Kidney tubule cell (primary cell): ENCODE data around the gene DIPK1B.
A peak's percentile ranks its signal among the peaks of the same experiment; 100 is the strongest.

ENCODE experiments used
- DNase-seq: peaks from one replicate; pipeline ENCODE4 v3.0.0-alpha.2; 2018; ENCODE audit warnings: low spot score

The DIPK1B gene

DNA sequence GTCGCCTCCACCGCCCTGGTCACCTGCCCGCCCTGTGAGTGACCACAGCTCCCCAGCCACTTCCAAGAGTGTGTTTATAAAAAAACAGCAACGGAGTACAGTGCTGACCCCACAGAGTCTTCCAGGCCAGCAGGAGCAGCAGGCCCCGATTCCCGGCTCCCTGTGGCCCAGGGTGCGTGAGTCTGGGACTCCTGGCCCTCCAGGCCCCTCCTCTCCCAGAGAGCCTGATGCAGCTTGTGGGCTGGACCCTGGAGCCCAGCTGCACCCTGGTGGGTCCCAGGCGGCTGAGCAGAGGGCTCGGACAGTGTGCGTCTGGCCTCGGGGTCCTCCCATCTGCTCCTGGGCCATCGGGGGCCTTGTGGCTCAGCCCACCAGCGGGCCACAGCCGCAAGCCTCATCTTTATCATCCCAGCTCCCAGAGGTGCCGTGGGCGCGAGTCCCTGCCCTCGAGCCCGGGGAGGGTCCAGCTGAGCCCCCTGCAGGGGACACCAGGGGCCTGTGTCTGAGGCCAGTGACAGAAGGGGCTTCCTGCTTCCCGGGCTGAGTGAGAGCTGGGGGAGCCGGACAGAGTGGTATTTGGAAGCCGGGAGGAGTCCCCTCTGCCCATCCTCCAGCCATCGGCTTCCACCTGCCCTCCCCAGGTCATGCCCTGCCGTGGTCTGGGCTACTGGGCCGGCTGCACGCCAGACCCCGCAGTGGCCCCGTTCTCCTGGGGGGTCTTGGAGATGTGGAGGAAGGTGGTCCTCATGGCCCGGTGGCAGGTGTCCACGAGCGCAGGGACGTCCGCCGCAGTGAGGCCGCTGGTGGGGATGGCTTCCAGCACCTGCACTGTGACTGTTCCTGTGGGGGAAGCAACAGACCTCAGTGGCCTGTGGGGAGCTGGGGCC is 39.0 kb upstream of the DIPK1B start:
- DNase-seq, result no peak

DNA sequence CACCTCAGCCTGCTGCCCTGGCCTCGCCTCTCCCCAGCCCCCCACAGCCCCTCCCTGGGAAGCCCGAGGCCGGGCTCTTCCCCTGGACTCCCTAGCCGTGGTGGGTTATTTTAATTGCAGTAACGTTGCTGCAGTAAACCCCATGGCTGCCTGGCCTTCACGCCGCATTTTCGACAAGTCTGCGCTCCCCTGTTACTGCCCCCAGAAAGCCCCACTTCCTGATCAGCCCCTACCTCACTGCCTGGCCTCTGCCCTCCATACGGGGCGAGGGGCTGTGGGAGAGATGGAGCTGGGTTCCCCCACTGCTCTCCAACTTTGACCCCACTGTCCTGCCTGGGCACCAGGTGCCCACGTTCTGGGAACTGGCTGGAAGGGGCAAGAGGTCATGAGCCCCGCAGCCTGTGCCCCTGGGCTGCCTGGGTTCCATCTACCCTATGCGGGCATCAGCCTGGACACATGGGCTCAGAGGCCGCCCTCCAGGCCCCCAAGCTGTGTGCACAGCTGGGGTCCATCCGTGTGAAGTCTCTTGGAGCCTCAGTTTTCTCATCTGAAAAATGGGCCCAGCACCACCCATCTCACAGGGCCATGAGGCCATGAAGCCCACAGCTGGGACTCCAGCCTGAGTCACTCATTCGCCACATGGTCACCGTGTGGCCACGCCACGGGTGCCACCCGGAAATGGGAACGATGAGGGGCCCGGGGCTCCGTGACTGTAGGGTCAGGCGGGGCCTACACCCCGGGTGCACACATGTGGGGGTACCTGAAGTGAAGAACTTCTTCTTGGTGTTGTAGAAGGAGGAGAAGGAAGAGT is 38.2 kb upstream of the DIPK1B start:
- DNase-seq, result no peak

DNA sequence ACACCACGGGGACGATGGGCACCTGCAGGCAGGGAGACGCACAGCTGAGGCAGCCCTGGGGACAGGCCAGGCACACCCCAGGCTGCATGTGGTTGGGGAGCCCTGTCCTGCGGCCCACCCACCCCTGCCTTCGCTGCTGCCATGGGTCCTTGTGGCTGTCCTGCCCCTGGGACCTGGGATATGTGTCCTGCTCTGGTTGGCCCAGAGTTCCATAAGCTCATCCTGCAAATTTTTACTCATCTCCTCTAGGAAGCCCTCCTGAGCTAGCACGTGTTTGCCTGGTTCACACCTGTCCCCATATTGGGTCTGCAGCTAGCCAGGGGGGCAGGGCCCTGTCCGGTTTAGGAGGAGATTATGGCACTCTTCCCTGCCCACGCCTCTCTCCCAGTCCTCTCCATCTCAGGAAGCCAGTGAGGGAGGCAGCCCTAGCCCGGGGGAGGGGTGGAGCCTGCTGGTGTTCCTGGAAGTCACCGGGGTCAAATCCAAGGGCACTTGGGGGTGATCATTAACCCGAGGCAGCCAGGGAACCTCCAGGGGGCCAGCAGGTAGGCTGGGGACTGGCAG is 37.5 kb upstream of the DIPK1B start:
- peak; percentile 46 for DNase-seq

DNA sequence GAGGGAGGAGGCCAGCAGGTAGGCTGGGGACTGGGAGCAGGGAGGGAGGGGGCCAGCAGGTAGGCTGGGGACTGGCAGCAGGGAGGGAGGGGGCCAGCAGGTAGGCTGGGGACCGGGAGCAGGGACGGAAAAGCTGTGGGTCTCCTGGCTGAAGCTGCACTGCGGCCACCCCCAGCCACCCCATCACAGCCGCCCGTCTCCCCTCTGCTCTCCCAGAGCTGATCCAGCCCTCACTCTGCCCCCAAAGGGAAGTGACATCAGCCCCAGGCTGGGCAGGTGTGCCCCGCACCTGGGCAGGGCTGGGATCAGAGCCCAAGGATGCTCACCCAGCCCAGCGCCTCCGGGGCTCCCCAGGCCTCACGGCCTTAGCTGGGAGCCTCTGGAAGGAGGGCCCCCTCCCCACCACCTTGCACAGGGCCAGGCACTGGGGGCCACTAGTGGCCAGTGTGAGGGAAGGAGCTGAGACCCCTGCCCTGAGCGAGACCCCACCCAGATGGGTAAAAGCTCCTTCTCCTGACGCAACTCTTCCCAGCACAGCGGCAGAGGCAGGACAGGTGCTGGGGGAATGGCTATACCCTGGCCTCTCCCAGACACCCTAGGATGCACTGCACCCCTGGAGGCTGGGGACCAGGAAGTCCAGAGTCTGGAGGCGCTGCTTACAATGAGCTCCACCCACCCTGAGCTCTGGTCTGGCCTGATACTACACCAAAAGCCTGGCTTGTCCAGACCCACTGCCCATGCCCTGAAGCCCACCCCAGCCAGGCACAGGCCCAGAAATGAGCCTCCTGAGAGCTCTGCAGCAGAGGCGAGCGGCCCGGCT is 36.7 kb upstream of the DIPK1B start:
- DNase-seq, result no peak

DNA sequence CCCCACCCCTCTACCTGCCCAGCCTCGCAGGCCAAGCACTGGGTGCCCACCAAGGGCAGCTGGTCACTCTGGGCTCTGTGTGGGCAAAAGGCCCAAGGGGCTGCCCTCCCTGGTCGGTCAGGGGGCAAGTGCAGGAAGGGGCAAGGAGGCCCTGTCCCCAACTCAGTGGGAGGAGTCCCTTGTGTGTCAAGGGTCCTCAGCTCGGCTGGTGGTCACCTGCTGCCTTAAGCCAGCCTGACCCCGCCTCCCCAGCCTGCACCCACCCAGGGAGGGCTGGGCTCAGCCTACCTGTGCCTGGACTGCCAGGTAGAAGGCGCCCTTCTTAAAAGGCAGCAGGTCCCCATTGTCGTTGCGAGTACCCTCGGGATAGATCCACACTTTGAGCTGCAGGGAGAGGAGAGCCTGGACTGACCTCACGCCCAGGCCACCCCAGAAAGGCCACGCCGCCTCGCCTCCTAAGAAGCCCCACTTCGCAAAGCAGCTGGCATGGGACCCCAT is 36.0 kb upstream of the DIPK1B start:
- no peak for DNase-seq

DNA sequence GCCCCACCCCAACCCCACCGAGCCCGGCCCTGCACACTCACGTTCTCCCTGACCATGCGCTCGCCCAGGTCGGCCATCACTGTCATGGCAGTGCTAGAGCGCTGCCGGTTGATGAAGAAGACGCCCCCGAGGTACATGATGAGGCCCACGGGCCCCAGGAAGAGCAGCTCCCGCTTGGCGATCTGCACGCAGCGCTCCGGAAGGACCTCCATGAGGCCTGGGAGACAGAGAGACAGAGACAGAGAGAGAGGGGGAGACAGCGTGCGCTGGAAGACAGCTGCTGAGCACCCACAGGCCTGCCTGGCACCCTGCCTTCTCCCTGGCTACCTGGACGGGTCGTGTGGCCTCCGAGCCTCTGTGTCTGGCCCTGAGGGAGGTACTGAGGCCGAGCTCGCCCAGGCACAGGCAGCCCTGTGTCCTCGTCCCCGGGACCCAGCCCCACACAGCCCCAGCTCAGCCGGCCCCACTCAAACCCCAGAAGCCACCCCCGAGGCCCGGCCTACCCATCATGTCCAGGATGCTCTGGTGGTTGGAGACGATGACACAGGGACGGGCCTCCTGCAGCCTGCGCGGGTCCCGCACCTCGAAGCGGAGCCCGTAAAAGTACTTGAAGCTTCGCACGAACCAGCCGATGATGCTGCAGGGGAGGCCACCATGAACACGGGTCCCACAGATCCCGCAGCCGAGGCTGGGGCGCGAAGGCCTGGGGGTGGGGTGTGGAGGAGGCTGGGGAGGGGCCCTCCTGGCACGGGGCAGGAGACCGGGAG is 35.3 kb upstream of the DIPK1B start:
- DNase-seq, result no peak

DNA sequence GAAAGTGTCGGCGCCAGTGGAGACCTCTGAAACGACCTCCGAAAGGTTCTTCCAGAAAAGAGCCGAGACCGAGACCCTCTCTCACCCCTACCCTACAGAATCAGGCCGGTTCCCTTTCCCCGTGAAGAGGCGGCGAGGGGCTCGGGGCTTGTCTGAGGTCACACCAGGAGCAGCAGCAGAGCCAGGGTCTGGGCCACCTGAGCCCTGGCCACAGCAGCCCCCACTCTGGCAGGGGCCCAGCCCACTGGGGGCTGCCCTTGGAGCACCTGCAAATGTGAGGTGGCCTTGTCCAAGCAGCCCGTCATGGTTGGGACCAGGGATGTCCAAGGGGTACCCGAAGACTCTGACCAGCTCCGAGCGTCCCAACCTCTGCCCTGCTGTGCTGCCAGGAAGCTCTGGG is 34.3 kb upstream of the DIPK1B start:
- no peak for DNase-seq

DNA sequence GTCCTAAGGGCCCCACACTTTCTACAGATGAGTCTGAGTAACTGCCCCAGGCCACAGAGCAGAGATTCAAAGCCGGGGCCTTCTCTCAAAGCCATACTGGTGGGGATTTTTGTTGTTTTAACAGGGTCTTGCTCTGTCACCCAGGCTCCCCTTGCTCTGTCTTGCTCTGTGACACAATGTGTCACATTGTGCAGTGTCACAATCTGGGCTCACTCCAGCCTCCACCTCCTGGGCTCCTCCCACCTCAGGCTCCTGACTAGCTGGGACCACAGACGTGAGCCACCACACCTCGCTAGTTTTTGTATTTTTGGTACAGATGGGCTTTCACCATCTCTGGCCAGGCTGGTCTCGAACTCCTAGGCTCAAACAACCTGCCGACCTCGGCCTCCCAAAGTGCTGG is 33.7 kb upstream of the DIPK1B start:
- no peak for DNase-seq

DNA sequence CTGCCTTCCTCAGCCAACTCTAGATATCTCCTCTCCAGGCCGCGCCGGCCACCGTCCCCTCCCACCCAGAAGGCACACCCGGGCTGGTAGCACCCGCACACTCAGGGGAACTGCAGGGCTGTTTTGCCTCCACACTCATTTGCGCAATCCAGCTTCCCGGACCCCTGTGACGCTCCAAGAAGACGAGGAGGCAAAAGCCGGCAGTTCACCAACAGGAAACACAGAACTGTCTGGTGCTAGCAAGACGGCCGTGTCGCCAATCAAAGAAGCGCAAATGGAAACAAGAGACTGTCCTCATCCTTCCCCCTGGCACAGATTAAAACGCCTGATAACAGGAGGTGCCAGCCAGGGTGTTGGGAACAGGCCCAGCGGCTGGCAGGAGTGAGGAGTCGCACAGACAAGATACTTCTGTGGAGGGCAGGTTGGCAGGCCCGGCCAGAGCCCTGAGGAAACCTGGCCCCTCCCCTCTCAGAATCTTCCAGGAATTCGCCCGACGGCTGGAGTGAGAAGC is 32.9 kb upstream of the DIPK1B start:
- DNase-seq, result no peak

DNA sequence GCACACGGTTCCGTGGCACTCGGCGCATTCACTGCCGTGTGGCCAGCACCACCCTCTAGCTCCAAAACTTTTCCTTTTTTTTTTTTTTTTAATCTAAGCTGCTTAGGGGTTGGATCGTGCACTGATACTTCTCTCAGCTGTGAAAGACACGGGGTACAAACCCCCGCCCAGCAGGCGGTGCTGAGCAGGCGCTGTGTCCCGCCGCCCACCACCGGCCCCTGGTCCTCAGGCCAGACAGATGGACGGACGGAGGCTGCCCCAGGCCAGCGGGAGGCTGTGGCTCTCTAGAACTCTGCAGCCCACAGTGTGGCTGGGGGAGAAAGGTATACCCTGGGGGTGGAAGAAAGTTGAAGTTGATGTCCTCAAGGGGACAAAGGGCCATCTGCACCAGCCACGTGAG is 31.3 kb upstream of the DIPK1B start:
- no peak for DNase-seq

DNA sequence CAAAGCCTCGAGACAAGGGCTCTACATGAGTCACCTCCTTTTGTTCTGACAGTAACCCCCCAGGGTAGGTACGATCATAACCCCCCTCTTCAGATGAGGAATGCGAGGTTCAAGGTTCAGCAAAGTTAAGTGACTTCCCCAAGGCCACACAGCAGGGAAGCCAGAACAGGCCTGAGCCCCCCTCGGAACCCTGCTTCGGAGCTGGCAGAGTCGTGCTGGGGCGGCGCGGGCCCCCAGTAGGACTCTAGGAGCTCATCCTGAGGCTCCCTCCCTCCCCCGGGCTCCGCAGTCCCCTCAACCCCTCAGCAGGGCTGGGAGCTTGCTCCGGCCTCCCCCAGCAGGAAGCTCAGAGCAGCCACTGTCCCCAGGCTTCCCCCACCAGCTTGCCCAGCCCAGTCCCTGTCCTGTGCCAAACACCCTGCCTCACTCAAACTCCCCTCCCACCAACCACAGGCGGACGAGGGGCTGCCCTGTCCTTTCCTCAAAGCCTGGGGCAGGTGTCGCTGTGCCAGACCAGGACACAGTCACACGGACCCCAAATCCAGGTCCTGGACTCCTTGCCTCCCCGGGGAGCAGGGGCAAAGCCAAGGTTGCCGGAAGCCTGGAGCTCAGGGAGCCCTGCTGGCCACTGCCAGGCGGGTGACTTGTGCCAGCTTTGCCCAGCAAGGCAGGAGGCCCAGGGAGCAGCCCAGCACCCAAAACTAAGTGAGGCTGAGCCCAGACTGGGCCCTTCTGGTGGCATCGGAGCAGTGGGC is 30.2 kb upstream of the DIPK1B start:
- DNase-seq, result no peak

DNA sequence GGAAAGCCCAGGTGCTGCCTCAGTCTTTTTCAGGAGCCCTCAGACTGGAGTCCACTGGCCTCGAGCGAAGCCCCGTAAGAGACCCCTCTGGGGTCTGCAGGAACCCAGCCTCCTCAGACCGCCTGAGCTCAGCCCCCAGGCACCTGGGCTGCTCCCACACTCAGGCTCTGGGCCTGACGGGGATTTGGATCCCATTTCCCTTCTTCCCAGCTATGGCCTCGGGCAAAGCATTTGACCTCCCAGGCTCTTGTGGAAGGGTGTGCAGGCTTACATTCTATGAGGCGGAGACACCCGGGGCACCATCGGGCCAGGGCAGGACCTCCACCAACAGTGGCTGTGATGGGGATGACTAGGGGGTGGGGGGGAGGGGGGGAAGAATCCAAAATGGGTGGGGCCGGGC is 29.7 kb upstream of the DIPK1B start:
- no peak for DNase-seq

DNA sequence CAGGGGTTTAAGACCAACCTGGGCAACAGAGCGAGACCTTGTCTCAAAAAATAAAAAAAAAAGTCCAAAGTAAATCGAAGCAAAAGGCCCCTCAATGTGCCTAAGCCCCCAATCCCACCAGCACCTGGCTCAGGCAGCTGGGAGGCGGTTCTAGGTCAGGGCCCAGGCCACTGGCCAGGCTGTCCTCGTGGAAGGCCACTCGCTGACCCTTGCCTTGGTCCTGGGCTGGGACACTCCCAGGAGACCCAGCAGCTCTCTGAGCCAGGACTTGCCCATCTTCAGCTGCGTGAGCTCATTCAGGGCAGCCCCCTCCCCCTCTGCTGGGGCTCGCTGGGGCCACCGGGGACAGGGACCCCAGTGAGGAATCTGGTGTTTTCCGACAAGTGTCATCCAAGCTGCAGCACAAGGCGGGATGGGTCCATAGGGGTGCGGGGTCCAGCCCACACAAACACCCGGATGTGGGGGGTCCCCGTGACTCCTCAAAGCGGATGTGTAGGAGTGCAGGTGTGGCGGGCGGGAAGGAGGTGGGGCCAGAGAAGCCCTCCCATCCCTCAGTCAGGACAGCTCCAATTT is 29.1 kb upstream of the DIPK1B start:
- DNase-seq, result no peak

DNA sequence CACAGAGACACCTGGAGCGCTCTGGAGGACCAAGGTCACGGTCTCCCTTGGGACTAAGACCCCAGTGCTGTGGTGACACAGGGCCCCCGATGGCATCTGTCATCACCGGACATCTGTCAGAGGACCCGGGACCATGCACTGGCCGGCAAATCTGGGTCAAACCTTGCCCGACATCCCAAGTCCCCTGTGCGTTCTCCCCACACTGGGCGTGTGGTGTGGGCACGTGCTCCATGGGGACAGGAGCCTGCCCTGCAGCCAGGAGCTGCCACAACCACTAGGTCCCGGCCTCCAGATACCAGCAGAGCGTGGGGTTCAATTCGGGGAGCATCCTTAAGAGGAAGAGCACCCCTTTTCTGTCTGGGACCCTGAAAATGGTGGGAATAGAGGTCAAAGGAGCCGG is 28.6 kb upstream of the DIPK1B start:
- DNase-seq, result no peak

DNA sequence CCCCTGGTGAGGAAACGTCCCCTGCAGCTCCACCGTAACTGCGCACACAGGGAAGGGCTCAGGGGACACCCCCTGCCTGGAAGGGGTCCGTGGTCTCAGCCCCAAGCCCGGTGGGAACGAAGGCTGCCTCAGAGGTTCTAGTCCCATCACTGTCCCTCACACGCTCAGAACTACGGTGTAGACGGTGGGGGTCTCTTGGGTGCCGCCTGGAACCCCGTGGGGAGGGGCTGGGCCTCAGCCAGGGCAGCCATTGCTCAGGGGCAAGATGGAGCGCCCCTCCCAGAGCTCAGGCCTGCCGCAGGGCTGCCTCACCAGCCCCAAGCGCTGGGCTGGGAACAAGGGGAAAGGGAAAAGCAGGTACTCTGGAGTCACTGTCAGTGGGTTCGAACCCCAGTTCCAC is 28.0 kb upstream of the DIPK1B start:
- DNase-seq, result no peak

DNA sequence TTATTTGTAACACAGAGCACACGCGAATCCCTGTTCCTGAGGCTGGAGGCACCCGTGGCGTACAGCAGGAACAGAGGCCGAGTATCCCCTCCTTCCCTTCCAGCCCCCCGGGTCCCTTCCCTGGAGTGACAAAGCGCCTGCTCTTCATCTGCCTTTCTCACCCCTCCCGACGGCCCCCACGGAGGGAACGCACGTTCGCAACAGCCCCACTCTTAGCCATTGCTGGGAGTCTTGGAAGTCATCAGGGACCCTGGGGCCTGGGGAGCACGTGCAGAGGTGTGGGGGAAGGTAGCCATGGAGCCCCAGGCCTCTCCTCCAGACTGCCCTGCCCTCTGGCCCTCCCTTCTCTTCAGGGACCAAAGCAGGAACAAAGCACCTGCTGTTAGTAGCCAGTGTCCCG is 27.6 kb upstream of the DIPK1B start:
- no peak for DNase-seq

DNA sequence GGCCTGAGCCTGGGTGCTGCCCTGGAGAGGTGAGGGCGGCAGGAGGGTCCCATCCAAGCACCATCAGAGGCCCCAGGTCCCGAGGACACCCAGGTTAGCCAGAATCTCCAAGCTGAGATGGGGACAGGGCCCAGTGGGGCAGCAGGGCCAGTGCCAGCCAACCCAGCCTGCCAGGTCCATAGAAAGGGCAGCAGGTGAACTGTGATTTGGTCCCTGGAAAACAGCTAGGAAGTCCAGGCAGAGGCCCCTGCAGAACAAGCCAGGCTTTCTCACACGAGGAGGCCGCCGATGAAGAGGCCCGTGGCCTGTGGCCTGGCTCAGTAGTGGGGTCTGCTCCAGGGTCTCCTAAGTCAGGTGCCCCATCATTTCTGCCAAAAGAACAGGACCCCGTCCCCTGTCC is 27.2 kb upstream of the DIPK1B start:
- DNase-seq, result no peak

DNA sequence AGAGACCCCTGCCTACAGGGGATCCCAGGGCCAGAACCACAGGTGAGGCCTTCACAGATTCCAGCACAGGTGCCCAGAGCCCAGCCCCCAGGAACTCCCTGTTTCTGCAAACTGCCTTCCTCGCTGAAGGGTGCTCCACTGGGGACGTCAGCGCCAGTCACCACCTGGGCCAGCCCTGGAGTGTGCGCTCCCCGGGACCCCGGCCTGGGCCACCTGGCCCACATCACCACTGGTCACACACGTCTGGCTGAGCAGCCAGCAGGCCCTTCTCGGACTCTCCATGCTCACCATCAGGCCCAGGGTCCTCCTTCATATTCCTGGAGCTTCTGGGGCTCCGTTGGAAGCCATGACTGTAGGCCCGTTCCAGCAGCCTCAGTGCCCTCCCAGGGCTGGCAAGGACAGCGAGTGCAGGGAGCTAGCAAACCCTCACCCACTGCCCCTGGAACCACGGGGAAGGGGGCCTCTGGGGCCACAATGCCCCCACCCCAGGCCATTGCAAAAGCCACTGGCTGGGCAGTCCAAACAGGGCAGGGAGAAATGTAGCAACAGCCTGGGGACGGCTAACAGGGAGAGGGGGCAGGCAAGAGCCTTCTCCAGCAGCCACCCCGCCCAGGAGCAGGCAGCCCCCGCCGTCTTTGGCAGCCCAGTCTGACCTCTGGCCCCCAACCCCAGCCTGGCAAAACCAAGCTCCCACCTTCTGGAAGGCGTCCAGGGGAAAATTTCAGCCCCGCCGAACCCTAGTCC is 26.4 kb upstream of the DIPK1B start:
- peak; percentile 13 for DNase-seq

DNA sequence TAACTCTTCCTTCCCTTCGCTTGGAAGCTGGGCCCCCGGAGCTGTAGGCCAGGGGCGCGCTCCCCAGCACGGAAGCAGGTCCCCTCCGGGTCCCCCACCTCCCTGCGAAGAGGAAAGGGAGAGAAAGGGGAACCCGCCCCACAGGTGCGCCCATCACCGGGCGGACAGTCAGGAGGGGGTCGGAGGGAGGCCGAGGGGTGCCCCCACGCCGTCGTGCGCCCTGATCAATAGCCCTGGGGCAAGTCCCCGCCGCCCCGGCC is 25.9 kb upstream of the DIPK1B start:
- no peak for DNase-seq
